SK-N-SH (cell line): ENCODE measurements around the gene NRBF2. TPM values are rescaled to one million over a fixed set of nuclear protein-coding genes. Genes with fewer than 3 reads are reported as not detected.

Experiments used
- CTCF ChIA-PET: fragments of 300-600, 350-600 bp; formaldehyde crosslinking; extraction: SDS; loops from one replicate; lab custom pipeline; 2021; lab: Yijun Ruan, JAX
- POLR2A ChIA-PET: fragments of 350-600 bp; sonication (Branson Sonifier 250); formaldehyde crosslinking; extraction: SDS; loops from one replicate; lab custom pipeline; 2020; ENCODE audit warnings: antibody characterized with exemption, inconsistent platforms; lab: Yijun Ruan, JAX
- DNase-seq: peaks from one replicate; pipeline ENCODE4 v3.0.0; 2012
- H2AFZ ChIP-seq: fragments of 200-600 bp; sonication (generic); 2 replicates; pipeline ENCODE4 v1.8.1; 2016; ENCODE audit warnings: antibody characterized with exemption, mild to moderate bottlenecking, low read depth
- H3F3A ChIP-seq: fragments of 200-600 bp; sonication (generic); replicated peaks from 2 replicates; pipeline ENCODE3; 2016; ENCODE audit warnings: antibody characterized with exemption, mild to moderate bottlenecking; ENCODE audit not compliant: insufficient read depth
- H3K27ac ChIP-seq, 2 experiments: fragments of 200-500 bp in 1 of 2; fragments of 200-600 bp in 1 of 2; sonication (Bioruptor generic) in 1 of 2; sonication (generic), shearing (Covaris generic) in 1 of 2; 2 replicates each; pipeline versions ENCODE4 v1.5.1 to v1.6.1; 2014 to 2016; ENCODE audit warnings: low read depth in 2 of 2, inconsistent platforms in 1 of 2, low read length in 1 of 2, mild to moderate bottlenecking in 1 of 2, mixed read lengths in 1 of 2
- H3K27me3 ChIP-seq: fragments of 200-600 bp; sonication (generic), shearing (Covaris generic); 2 replicates; pipeline ENCODE4 v1.6.1; 2016; ENCODE audit warnings: mixed run types; ENCODE audit not compliant: insufficient read depth
- H3K36me3 ChIP-seq, 2 experiments: fragments of 200-500 bp in 1 of 2; fragments of 200-600 bp in 1 of 2; sonication (Bioruptor generic) in 1 of 2; sonication (generic) in 1 of 2; replicated peaks in 1 of 2; 2 replicates each; pipeline versions ENCODE3 to v1.5.1; 2014 to 2016; ENCODE audit warnings: low read length in 1 of 2, mild to moderate bottlenecking in 1 of 2; ENCODE audit not compliant: insufficient read depth in 2 of 2, control insufficient read depth in 1 of 2
- H3K4me1 ChIP-seq, 2 experiments: fragments of 200-500 bp in 1 of 2; fragments of 200-600 bp in 1 of 2; sonication (Bioruptor generic) in 1 of 2; sonication (generic), shearing (Covaris generic) in 1 of 2; 2 replicates each; pipeline versions ENCODE4 v1.5.1 to v1.6.1; 2014 to 2016; ENCODE audit warnings: low read depth in 1 of 2, low read length in 1 of 2, mixed run types in 1 of 2; ENCODE audit not compliant: insufficient read depth in 2 of 2, control insufficient read depth in 1 of 2
- H3K4me2 ChIP-seq: fragments of 200-600 bp; sonication (generic), shearing (Covaris generic); 2 replicates; pipeline ENCODE4 v1.6.1; 2017; ENCODE audit warnings: mixed run types
- H3K4me3 ChIP-seq, 2 experiments: fragments of 200-500 bp in 1 of 2; fragments of 200-600 bp in 1 of 2; sonication (Bioruptor generic) in 1 of 2; sonication (generic), shearing (Covaris generic) in 1 of 2; 2 replicates each; pipeline versions ENCODE4 v1.5.1 to v1.8.1; 2014 to 2016; ENCODE audit warnings: low read depth in 2 of 2, inconsistent platforms in 1 of 2, low read length in 1 of 2, mild to moderate bottlenecking in 1 of 2, mixed read lengths in 1 of 2, moderate library complexity in 1 of 2
- H3K79me2 ChIP-seq: fragments of 200-600 bp; sonication (generic); 2 replicates; pipeline ENCODE4 v1.8.1; 2017; ENCODE audit warnings: mild to moderate bottlenecking; ENCODE audit not compliant: insufficient read depth
- H3K9ac ChIP-seq: fragments of 200-600 bp; sonication (generic); 2 replicates; pipeline ENCODE4 v1.6.1; 2017; ENCODE audit warnings: mixed run types
- H3K9me2 ChIP-seq: fragments of 200-600 bp; sonication (generic); 2 replicates; pipeline ENCODE4 v1.6.1; 2017; ENCODE audit warnings: mixed run types
- H3K9me3 ChIP-seq: fragments of 200-600 bp; sonication (generic); 2 replicates; pipeline ENCODE4 v1.6.1; 2017; ENCODE audit warnings: mixed run types, mild to moderate bottlenecking, moderate library complexity
- H4K20me1 ChIP-seq: fragments of 200-600 bp; sonication (generic); 2 replicates; pipeline ENCODE4 v1.6.1; 2017; ENCODE audit warnings: mild to moderate bottlenecking, mixed run types; ENCODE audit not compliant: insufficient read depth
- CHD2 ChIP-seq: fragments of 150-350 bp; IDR thresholded peaks from 2 replicates; pipeline ENCODE4 v1.6.1; 2018; ENCODE audit warnings: low read length; ENCODE audit not compliant: partially characterized antibody
- FOSL2 ChIP-seq: IDR thresholded peaks from 2 replicates; pipeline ENCODE4 v1.4.0; 2012; ENCODE audit warnings: low read depth, mild to moderate bottlenecking, moderate library complexity, borderline replicate concordance
- FOXM1 ChIP-seq: IDR thresholded peaks from 2 replicates; pipeline ENCODE4 v1.4.0; 2012; ENCODE audit warnings: low read depth, mild to moderate bottlenecking
- GABPA ChIP-seq: IDR thresholded peaks from 2 replicates; pipeline ENCODE4 v1.4.0; 2012; ENCODE audit warnings: low read depth, mild to moderate bottlenecking
- GATA2 ChIP-seq: sonication (generic); formaldehyde crosslinking; IDR thresholded peaks from 2 replicates; pipeline ENCODE4 v1.5.0; 2020; ENCODE audit warnings: mild to moderate bottlenecking, missing genetic modification reagents
- JUND ChIP-seq: IDR thresholded peaks from 2 replicates; pipeline ENCODE4 v1.4.0; 2012
- MEF2A ChIP-seq: IDR thresholded peaks from 2 replicates; pipeline ENCODE4 v1.4.0; 2012; ENCODE audit warnings: low read depth, borderline replicate concordance
- MXI1 ChIP-seq: IDR thresholded peaks from 2 replicates; pipeline ENCODE4 v1.6.1; 2012; ENCODE audit warnings: mild to moderate bottlenecking, low read depth, low read length, improper control_type of control experiment
- RFX5 ChIP-seq: IDR thresholded peaks from 2 replicates; pipeline ENCODE4 v1.6.1; 2012; ENCODE audit warnings: mild to moderate bottlenecking, improper control_type of control experiment, low read length
- TAF1 ChIP-seq: IDR thresholded peaks from 2 replicates; pipeline ENCODE4 v1.6.1; 2012; ENCODE audit warnings: low read depth, mild to moderate bottlenecking, low read length, moderate library complexity, borderline replicate concordance
- YY1 ChIP-seq: IDR thresholded peaks from 2 replicates; pipeline ENCODE4 v1.4.0; 2012; ENCODE audit warnings: low read depth, mild to moderate bottlenecking
- WGBS: methylation state at CpG from one replicate; pipeline ENCODE4 v1.1.6; 2017; ENCODE audit warnings: low lambda C conversion rate; 5-methylcytosine and 5-hydroxymethylcytosine counted together
- polyA plus RNA-seq, 3 experiments: library from polyadenylated mRNA; depleted of rRNA; stranded (reverse); fragments of >200 nt; gene quantifications; 2 replicates each; pipeline ENCODE4 v1.2.3, GENCODE V29; 2012
- TF ChIP-seq, protein P1 (sequence below): IDR thresholded peaks from 2 replicates; pipeline ENCODE4; 2012
- TF ChIP-seq, protein P2 (sequence below): IDR thresholded peaks from 2 replicates; pipeline ENCODE4 v1.4.0; 2012; ENCODE audit warnings: low read depth, borderline replicate concordance
- TF ChIP-seq, protein P3 (sequence below): IDR thresholded peaks from 2 replicates; pipeline ENCODE4 v1.6.1; 2012; ENCODE audit warnings: mild to moderate bottlenecking, low read depth, low read length, moderate library complexity
- TF ChIP-seq, protein P4 (sequence below): IDR thresholded peaks from 2 replicates; pipeline ENCODE4 v1.4.0; 2012; ENCODE audit warnings: low read depth, borderline replicate concordance

NRBF2 gene
- polyA plus RNA-seq, 1 of the 3 experiments (the other 2 are of a cell fraction): 8.9 TPM

DNA sequence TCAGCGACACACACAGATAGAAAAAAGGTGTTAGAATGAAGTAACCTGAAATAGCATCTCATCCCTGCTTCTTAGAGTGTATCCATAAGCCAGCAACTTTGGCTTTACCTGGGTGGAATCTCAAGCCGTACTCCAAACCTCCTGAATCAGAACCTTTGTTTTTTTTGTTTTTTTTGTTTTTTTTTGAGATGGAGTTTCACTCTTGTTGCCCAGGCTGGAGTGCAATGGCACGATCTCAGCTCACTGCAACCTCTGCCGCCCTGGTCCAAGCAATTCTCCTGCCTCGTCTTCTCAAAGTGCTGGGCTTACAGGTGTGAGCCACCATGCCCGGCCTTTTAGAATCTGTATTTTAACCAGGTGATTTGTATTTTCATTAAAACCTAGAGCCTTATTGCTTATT lies 9.0 kb downstream of the NRBF2 start:
- Histone ChIP-seq H3K9me2 (no peaks in the 10 kb centered on the region), H2AFZ (no peak overlapping the region), H3K27ac (0 out of 4 replicates have a peak overlapping the region, but pooled peaks of 1 of the 2 experiments have one; percentile 0), H3K27me3 (no peaks in the 10 kb centered on the region), H4K20me1 (peaks cover 52% of the 10 kb centered on the region), H3K4me3 (no peak overlapping the region), H3F3A (no peaks in the 10 kb centered on the region), H3K79me2 (peaks cover 97% of the 10 kb centered on the region), H3K4me2 (no peak overlapping the region), H3K36me3 (no peaks in the 10 kb centered on the region), H3K9ac (no peak overlapping the region), H3K4me1 (no peaks in the 10 kb centered on the region; a peak in 1 of 4 replicates), H3K9me3 (no peaks in the 10 kb centered on the region)
- CTCF ChIA-PET: interaction anchor here (1.1 to 6.0 kb wide), 3 partner anchors 15 to 578 kb away, joined by 3 to 38 read pairs (median 4); no protein-coding TSS in a partner anchor
- TF ChIP-seq JUND (no peak), YY1 (no peak), MEF2A (no peak), GABPA (no peak), GATA2 (no peak), RFX5 (no peak), TAF1 (no peak), MXI1 (no peak), FOSL2 (no peak), CHD2 (no peak), FOXM1 (no peak)
- TF ChIP-seq, protein P1, sequence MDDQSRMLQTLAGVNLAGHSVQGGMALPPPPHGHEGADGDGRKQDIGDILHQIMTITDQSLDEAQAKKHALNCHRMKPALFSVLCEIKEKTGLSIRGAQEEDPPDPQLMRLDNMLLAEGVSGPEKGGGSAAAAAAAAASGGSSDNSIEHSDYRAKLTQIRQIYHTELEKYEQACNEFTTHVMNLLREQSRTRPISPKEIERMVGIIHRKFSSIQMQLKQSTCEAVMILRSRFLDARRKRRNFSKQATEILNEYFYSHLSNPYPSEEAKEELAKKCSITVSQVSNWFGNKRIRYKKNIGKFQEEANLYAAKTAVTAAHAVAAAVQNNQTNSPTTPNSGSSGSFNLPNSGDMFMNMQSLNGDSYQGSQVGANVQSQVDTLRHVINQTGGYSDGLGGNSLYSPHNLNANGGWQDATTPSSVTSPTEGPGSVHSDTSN: no peak
- TF ChIP-seq, protein P2, sequence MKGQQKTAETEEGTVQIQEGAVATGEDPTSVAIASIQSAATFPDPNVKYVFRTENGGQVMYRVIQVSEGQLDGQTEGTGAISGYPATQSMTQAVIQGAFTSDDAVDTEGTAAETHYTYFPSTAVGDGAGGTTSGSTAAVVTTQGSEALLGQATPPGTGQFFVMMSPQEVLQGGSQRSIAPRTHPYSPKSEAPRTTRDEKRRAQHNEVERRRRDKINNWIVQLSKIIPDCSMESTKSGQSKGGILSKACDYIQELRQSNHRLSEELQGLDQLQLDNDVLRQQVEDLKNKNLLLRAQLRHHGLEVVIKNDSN: no peak
- TF ChIP-seq, protein P3, sequence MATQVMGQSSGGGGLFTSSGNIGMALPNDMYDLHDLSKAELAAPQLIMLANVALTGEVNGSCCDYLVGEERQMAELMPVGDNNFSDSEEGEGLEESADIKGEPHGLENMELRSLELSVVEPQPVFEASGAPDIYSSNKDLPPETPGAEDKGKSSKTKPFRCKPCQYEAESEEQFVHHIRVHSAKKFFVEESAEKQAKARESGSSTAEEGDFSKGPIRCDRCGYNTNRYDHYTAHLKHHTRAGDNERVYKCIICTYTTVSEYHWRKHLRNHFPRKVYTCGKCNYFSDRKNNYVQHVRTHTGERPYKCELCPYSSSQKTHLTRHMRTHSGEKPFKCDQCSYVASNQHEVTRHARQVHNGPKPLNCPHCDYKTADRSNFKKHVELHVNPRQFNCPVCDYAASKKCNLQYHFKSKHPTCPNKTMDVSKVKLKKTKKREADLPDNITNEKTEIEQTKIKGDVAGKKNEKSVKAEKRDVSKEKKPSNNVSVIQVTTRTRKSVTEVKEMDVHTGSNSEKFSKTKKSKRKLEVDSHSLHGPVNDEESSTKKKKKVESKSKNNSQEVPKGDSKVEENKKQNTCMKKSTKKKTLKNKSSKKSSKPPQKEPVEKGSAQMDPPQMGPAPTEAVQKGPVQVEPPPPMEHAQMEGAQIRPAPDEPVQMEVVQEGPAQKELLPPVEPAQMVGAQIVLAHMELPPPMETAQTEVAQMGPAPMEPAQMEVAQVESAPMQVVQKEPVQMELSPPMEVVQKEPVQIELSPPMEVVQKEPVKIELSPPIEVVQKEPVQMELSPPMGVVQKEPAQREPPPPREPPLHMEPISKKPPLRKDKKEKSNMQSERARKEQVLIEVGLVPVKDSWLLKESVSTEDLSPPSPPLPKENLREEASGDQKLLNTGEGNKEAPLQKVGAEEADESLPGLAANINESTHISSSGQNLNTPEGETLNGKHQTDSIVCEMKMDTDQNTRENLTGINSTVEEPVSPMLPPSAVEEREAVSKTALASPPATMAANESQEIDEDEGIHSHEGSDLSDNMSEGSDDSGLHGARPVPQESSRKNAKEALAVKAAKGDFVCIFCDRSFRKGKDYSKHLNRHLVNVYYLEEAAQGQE: no peak
- TF ChIP-seq, protein P4, sequence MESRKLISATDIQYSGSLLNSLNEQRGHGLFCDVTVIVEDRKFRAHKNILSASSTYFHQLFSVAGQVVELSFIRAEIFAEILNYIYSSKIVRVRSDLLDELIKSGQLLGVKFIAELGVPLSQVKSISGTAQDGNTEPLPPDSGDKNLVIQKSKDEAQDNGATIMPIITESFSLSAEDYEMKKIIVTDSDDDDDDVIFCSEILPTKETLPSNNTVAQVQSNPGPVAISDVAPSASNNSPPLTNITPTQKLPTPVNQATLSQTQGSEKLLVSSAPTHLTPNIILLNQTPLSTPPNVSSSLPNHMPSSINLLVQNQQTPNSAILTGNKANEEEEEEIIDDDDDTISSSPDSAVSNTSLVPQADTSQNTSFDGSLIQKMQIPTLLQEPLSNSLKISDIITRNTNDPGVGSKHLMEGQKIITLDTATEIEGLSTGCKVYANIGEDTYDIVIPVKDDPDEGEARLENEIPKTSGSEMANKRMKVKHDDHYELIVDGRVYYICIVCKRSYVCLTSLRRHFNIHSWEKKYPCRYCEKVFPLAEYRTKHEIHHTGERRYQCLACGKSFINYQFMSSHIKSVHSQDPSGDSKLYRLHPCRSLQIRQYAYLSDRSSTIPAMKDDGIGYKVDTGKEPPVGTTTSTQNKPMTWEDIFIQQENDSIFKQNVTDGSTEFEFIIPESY: no peak
- WGBS: 94% methylated on average over 6 of the region's 6 CpGs
- DNase-seq: no peak
- POLR2A ChIA-PET: interaction anchor here (1.8 kb wide), 1 partner anchor 9 kb away, joined by 8 read pairs; the partner anchor contains the start of gene NRBF2
